Measurements from ENCODE around the gene C12orf42. TPM values are rescaled to one million over a fixed set of nuclear protein-coding genes. Genes with fewer than 3 reads are reported as not detected.
"Not testable (repeated sequence)": the region's sequence is repeated elsewhere in the genome, so short reads cannot be mapped to it uniquely, and the experiment has no call there.

Gene C12orf42
- total RNA-seq, 1 donor: not detected

GRCh38 chr12:103431950-103432349 lies 63.8 kb downstream of the C12orf42 start:
- Histone ChIP-seq H3K27ac (ENCODE audit: low read depth, low read length) (no peak overlapping the region), H3K36me3 (ENCODE audit: insufficient read depth, low read length) (no peaks in the 10 kb centered on the region), H2AFZ (ENCODE audit: low read length) (no peak overlapping the region), H3K9me3 (ENCODE audit: low read depth, low read length) (no peaks in the 10 kb centered on the region), H3K27me3 (ENCODE audit: insufficient read depth, low read length) (no peaks in the 10 kb centered on the region), H4K20me1 (ENCODE audit: insufficient read depth, low read length) (no peaks in the 10 kb centered on the region), H3K79me2 (ENCODE audit: insufficient read depth, low read length) (no peaks in the 10 kb centered on the region), H3K4me3 (ENCODE audit: insufficient read depth, low read length) (no peak overlapping the region), H3K4me2 (ENCODE audit: insufficient read depth, low read length) (no peak overlapping the region), H3K4me1 (ENCODE audit: insufficient read depth, low read length) (no peaks in the 10 kb centered on the region)
- TF ChIP-seq, protein P1, sequence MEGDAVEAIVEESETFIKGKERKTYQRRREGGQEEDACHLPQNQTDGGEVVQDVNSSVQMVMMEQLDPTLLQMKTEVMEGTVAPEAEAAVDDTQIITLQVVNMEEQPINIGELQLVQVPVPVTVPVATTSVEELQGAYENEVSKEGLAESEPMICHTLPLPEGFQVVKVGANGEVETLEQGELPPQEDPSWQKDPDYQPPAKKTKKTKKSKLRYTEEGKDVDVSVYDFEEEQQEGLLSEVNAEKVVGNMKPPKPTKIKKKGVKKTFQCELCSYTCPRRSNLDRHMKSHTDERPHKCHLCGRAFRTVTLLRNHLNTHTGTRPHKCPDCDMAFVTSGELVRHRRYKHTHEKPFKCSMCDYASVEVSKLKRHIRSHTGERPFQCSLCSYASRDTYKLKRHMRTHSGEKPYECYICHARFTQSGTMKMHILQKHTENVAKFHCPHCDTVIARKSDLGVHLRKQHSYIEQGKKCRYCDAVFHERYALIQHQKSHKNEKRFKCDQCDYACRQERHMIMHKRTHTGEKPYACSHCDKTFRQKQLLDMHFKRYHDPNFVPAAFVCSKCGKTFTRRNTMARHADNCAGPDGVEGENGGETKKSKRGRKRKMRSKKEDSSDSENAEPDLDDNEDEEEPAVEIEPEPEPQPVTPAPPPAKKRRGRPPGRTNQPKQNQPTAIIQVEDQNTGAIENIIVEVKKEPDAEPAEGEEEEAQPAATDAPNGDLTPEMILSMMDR (IDR thresholded peaks at IDR 0.05; ENCODE audit: extremely low read depth, low read depth, low read length): no peak
- DNase-seq (ENCODE audit: insufficient read length, low spot score, missing footprints): no peak

GRCh38 chr12:103431387-103431786 lies 64.4 kb downstream of the C12orf42 start:
- Histone ChIP-seq H2AFZ (ENCODE audit: low read length) (no peak overlapping the region), H3K4me1 (ENCODE audit: insufficient read depth, low read length) (no peaks in the 10 kb centered on the region), H3K36me3 (ENCODE audit: insufficient read depth, low read length) (no peaks in the 10 kb centered on the region), H3K27ac (ENCODE audit: low read depth, low read length) (no peak overlapping the region), H3K79me2 (ENCODE audit: insufficient read depth, low read length) (no peaks in the 10 kb centered on the region), H3K9me3 (ENCODE audit: low read depth, low read length) (no peaks in the 10 kb centered on the region), H3K4me2 (ENCODE audit: insufficient read depth, low read length) (no peak overlapping the region), H3K4me3 (ENCODE audit: insufficient read depth, low read length) (no peak overlapping the region), H4K20me1 (ENCODE audit: insufficient read depth, low read length) (no peaks in the 10 kb centered on the region), H3K27me3 (ENCODE audit: insufficient read depth, low read length) (no peaks in the 10 kb centered on the region)
- no peak for DNase-seq (ENCODE audit: insufficient read length, low spot score, missing footprints)
- TF ChIP-seq, protein P1 (IDR thresholded peaks at IDR 0.05; ENCODE audit: extremely low read depth, low read depth, low read length): no peak

- H3K79me2 ChIP-seq (ENCODE audit: insufficient read depth, low read length); H3K4me1 ChIP-seq (ENCODE audit: insufficient read depth, low read length); H3K4me2 ChIP-seq (ENCODE audit: insufficient read depth, low read length); H3K27ac ChIP-seq (ENCODE audit: low read depth, low read length); H3K4me3 ChIP-seq (ENCODE audit: insufficient read depth, low read length); H4K20me1 ChIP-seq (ENCODE audit: insufficient read depth, low read length); DNase-seq (ENCODE audit: insufficient read length, low spot score, missing footprints); H3K36me3 ChIP-seq (ENCODE audit: insufficient read depth, low read length); H3K27me3 ChIP-seq (ENCODE audit: insufficient read depth, low read length); H2AFZ ChIP-seq (ENCODE audit: low read length); H3K9me3 ChIP-seq (ENCODE audit: low read depth, low read length): not testable (repeated sequence)
These were observed 70.1 kb downstream of the C12orf42 start for GRCh38 chr12:103425674-103426073.

GRCh38 chr12:103424849-103425586 lies 70.8 kb downstream of the C12orf42 start:
- not testable (repeated sequence) for H3K36me3 ChIP-seq (ENCODE audit: insufficient read depth, low read length); H3K27me3 ChIP-seq (ENCODE audit: insufficient read depth, low read length); H3K9me3 ChIP-seq (ENCODE audit: low read depth, low read length); DNase-seq (ENCODE audit: insufficient read length, low spot score, missing footprints); H2AFZ ChIP-seq (ENCODE audit: low read length); H3K4me2 ChIP-seq (ENCODE audit: insufficient read depth, low read length); H3K4me3 ChIP-seq (ENCODE audit: insufficient read depth, low read length); H4K20me1 ChIP-seq (ENCODE audit: insufficient read depth, low read length); H3K27ac ChIP-seq (ENCODE audit: low read depth, low read length); H3K79me2 ChIP-seq (ENCODE audit: insufficient read depth, low read length); H3K4me1 ChIP-seq (ENCODE audit: insufficient read depth, low read length)

DNA sequence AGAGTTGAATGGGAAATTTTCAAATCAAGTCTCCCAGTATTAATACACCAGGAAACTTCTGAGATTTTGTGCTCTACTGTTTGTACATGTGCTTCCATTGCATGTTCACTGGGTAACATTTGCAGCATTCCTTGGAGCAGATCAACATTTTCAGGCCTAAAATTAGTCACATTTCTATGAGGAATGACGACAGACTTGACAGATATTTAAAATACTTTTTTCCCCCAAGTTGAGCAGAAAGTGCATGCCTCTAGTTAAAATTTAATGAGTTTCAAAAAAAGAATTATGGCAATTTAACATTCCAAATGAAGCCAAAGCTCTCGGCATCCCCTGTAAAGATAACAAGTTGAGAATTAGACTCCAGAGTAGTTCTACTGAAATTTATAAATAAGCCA lies 72.3 kb downstream of the C12orf42 start:
- Histone ChIP-seq H3K27ac (ENCODE audit: low read depth, low read length) (no peak overlapping the region), H4K20me1 (ENCODE audit: insufficient read depth, low read length) (no peaks in the 10 kb centered on the region), H2AFZ (ENCODE audit: low read length) (no peak overlapping the region), H3K79me2 (ENCODE audit: insufficient read depth, low read length) (no peaks in the 10 kb centered on the region), H3K36me3 (ENCODE audit: insufficient read depth, low read length) (no peaks in the 10 kb centered on the region), H3K27me3 (ENCODE audit: insufficient read depth, low read length) (no peaks in the 10 kb centered on the region), H3K4me3 (ENCODE audit: insufficient read depth, low read length) (no peak overlapping the region), H3K4me2 (ENCODE audit: insufficient read depth, low read length) (no peak overlapping the region), H3K9me3 (ENCODE audit: low read depth, low read length) (no peaks in the 10 kb centered on the region), H3K4me1 (ENCODE audit: insufficient read depth, low read length) (no peaks in the 10 kb centered on the region)
- no peak for DNase-seq (ENCODE audit: insufficient read length, low spot score, missing footprints)
- TF ChIP-seq, protein P1 (IDR thresholded peaks at IDR 0.05; ENCODE audit: extremely low read depth, low read depth, low read length): no peak
